ENCODE measurements around the gene HMCN1. TPM values are rescaled to one million over a fixed set of nuclear protein-coding genes. Genes with fewer than 3 reads are reported as not detected.

The HMCN1 gene
- total RNA-seq, 3 donors from 2014 or later = 2.0 to 8.6 (median 3.4) TPM

GRCh38 chr1:185861630-185862029 is 127.4 kb downstream of the HMCN1 start:
- H3K36me3 ChIP-seq (ENCODE audit: low read depth) = no peaks in the 10 kb centered on the region
- peaks cover 9% of the 10 kb centered on the region for H3K4me1 ChIP-seq (ENCODE audit: low read depth)
- no peak for ATAC-seq
- TF ChIP-seq CTCF (IDR thresholded peaks at IDR 0.05) = no peak
- no peak overlapping the region for H3K4me3 ChIP-seq
- DNase-seq = no peak
- H3K9me3 ChIP-seq = no peaks in the 10 kb centered on the region
- intact Hi-C loops (cut with DNase I, micrococcal nuclease) = no loop called here

- Histone ChIP-seq H3K4me3 (no peak overlapping the region), H3K36me3 (ENCODE audit: low read depth) (no peaks in the 10 kb centered on the region), H3K9me3 (no peaks in the 10 kb centered on the region), H3K4me1 (ENCODE audit: low read depth) (peaks cover 3% of the 10 kb centered on the region)
- intact Hi-C loops (cut with DNase I, micrococcal nuclease) = no loop called here
- ATAC-seq (no peak), DNase-seq (no peak)
- no peak for TF ChIP-seq CTCF (IDR thresholded peaks at IDR 0.05)
Measured at GRCh38 chr1:185862235-185862634, 128.0 kb downstream of the HMCN1 start.

GRCh38 chr1:185864331-185864730 is 130.1 kb downstream of the HMCN1 start:
- H3K9me3 ChIP-seq = no peaks in the 10 kb centered on the region
- peak in 1 of 3 donors; percentile 49 for DNase-seq
- peak; percentile 95 for ATAC-seq
- no peak overlapping the region for H3K4me3 ChIP-seq
- H3K4me1 ChIP-seq (ENCODE audit: low read depth) = no peaks in the 10 kb centered on the region
- no peak for TF ChIP-seq CTCF (IDR thresholded peaks at IDR 0.05)
- intact Hi-C loops (cut with DNase I, micrococcal nuclease) = no loop called here
- no peaks in the 10 kb centered on the region for H3K36me3 ChIP-seq (ENCODE audit: low read depth)

- H3K4me3 ChIP-seq = no peak overlapping the region
- H3K9me3 ChIP-seq = no peaks in the 10 kb centered on the region
- no peak for DNase-seq
- peak; percentile 81 for ATAC-seq
- H3K36me3 ChIP-seq (ENCODE audit: low read depth) = no peaks in the 10 kb centered on the region
- no peaks in the 10 kb centered on the region for H3K4me1 ChIP-seq (ENCODE audit: low read depth)
- no peak for TF ChIP-seq CTCF (IDR thresholded peaks at IDR 0.05)
- intact Hi-C loops (cut with DNase I, micrococcal nuclease) = no loop called here
Measured at GRCh38 chr1:185864889-185865517, 130.8 kb downstream of the HMCN1 start.

- H3K36me3 ChIP-seq (ENCODE audit: low read depth) = no peaks in the 10 kb centered on the region
- intact Hi-C loops (cut with DNase I, micrococcal nuclease) = no loop called here
- no peaks in the 10 kb centered on the region for H3K4me1 ChIP-seq (ENCODE audit: low read depth)
- no peaks in the 10 kb centered on the region for H3K9me3 ChIP-seq
- no peak overlapping the region for H3K4me3 ChIP-seq
- ATAC-seq = no peak
- TF ChIP-seq CTCF (IDR thresholded peaks at IDR 0.05) = no peak
- DNase-seq = no peak
Measured at GRCh38 chr1:185869590-185869989, 135.4 kb downstream of the HMCN1 start.

Measured in mucosa of descending colon (tissue), 3 donors.